ENCODE results near the gene SPA17.
A peak's percentile ranks its signal among the peaks of the same experiment; 100 is the strongest.

Gene SPA17

DNA sequence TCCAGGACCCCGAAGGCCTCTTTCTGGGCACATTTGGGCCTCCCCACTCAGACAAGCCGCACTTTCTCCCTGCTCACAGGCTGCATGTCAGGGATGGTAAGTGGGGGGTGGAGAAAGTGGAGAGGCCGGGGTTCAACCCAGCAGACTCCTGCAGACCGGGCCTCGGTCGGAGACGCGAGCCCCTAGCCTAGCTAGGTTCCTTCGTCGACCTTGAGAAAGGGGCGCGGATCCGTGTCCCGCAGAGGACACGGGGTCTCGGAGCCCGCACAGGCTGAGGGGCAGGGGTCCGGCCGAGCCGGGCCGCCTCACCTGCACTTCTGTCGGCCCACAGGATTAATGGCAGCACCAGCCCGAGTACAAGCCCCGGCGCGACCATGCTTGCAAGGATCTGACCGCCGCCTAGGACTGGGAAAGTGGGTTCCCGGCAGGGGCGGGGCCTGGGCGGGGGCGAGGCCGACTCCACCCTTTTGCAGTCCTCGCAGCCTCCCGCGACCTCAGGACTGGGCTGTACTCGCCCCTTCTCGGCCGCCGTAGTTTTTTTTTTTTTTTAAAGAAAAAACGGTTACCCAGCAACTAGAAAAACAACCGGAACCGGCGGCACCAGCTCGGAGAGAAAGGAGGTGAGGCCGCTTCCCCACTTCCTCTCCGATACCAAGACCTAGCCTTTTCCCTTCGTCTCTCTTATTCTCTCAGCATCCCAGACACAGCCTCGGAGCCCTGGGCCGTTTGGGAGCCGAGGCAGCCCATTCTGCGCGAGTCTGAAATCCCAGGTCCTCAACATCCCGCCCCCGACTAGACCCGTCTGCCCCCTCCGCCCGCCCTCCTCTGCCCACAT is at the start of gene SPA17, which contains the start of gene SIAE:
Gene SPA17 (plus strand): TSS at position 572 of the 835 bp plus-strand sequence. CDS start 1,361 bp downstream, outside the sequence.
Gene SIAE (minus strand): TSS at position 407 of the 835 bp plus-strand sequence. CDS start 31 bp downstream, at position 376.
- Mint-ChIP-seq H3K4me3 (peak within 1 kb of the TSS; percentile 91), H3K27ac (peak within 1 kb of the TSS; percentile 96), H3K4me1 (peaks cover 26% of the 10 kb centered on the region), H3K27me3 (no peaks in the 10 kb centered on the region), H3K9me3 (no peaks in the 10 kb centered on the region), H3K36me3 (no peaks in the 10 kb centered on the region)

GRCh38 chr11:124625504-124626168 is 48.1 kb upstream of the SPA17 start:
- Mint-ChIP-seq H3K4me3 (no peak overlapping the region), H3K4me1 (peaks cover 36% of the 10 kb centered on the region), H3K27ac (peak overlapping the region; percentile 89), H3K27me3 (no peaks in the 10 kb centered on the region), H3K9me3 (no peaks in the 10 kb centered on the region), H3K36me3 (peaks cover 13% of the 10 kb centered on the region)

DNA sequence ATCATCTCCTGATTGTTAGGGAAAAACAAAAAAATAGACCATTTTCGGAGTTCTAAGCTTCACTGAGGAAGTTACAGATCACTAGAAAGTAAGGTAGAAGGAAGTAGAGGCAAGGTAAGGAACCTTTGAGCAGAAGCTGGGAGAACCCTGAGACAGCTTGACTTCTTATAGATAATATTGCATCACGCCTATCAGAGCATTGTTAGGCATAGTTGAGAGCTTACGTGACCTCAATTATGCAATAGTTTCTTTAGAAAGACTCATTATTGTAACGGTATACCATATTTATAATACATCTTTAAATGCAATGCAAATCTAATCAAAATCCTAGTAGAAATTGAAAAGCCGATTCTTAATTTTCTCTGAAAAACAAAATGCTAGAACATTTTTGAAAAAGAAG is 46.2 kb upstream of the SPA17 start:
- H3K4me1 Mint-ChIP-seq = peaks cover 31% of the 10 kb centered on the region
- H3K27me3 Mint-ChIP-seq = no peaks in the 10 kb centered on the region
- H3K36me3 Mint-ChIP-seq = peaks cover 13% of the 10 kb centered on the region
- no peak overlapping the region for H3K4me3 Mint-ChIP-seq
- no peak overlapping the region for H3K27ac Mint-ChIP-seq
- H3K9me3 Mint-ChIP-seq = no peaks in the 10 kb centered on the region

DNA sequence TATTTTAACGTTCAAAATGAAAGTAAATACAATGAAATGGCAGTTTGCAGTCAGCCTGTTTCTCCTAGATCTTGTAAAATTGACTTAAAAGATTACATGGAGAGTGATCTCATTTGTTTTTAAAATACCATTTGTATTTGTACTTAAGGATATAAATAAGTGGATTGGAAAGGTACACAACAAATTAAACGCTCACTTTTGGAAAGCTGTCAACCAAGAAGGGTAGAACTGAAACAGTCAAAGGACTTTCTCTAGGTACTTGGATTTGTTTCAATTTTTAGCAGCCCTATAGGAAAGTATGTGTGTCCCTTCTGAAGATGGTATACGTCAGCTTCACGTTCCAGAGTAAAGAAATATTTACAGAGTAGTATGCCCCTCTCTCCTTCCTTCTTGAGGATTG is 43.7 kb upstream of the SPA17 start:
- no peak overlapping the region for H3K4me3 Mint-ChIP-seq
- H3K36me3 Mint-ChIP-seq = peaks cover 12% of the 10 kb centered on the region
- no peaks in the 10 kb centered on the region for H3K9me3 Mint-ChIP-seq
- H3K27me3 Mint-ChIP-seq = no peaks in the 10 kb centered on the region
- no peak overlapping the region for H3K27ac Mint-ChIP-seq
- peaks cover 19% of the 10 kb centered on the region for H3K4me1 Mint-ChIP-seq

DNA sequence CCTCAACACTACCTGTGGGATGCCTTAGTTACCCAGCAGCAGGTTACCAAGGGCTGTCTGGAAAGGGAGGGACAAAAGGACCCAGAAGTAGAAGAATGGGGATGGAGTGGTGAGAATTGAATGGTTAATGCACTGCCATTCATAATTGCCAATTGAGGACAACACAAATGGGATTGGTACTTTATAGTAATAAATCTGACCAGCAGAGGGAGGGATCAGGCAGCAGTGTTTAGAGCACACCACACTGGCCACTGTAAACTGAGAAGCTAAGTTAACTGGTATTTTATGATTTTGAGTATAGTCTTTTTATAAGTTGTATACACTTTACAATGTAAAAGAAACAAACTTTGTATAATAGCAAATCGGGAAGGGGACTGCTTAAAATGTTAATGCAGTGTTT is 40.3 kb upstream of the SPA17 start:
- Mint-ChIP-seq H3K36me3 (peaks cover 11% of the 10 kb centered on the region), H3K27ac (no peak overlapping the region), H3K4me3 (no peak overlapping the region), H3K4me1 (no peaks in the 10 kb centered on the region), H3K9me3 (no peaks in the 10 kb centered on the region), H3K27me3 (no peaks in the 10 kb centered on the region)

- Mint-ChIP-seq H3K27me3 (no peaks in the 10 kb centered on the region), H3K9me3 (no peaks in the 10 kb centered on the region), H3K36me3 (peaks cover 9% of the 10 kb centered on the region), H3K4me3 (no peak overlapping the region), H3K27ac (peak overlapping the region; percentile 73), H3K4me1 (no peaks in the 10 kb centered on the region)
These were observed 37.8 kb upstream of the SPA17 start for GRCh38 chr11:124635932-124636331.

GRCh38 chr11:124638500-124638899 is 35.2 kb upstream of the SPA17 start:
- Mint-ChIP-seq H3K4me1 (no peaks in the 10 kb centered on the region), H3K27me3 (no peaks in the 10 kb centered on the region), H3K9me3 (no peaks in the 10 kb centered on the region), H3K27ac (peak overlapping the region; percentile 76), H3K36me3 (peaks cover 9% of the 10 kb centered on the region), H3K4me3 (no peak overlapping the region)

- Mint-ChIP-seq H3K27ac (no peak overlapping the region), H3K36me3 (peaks cover 9% of the 10 kb centered on the region), H3K9me3 (no peaks in the 10 kb centered on the region)
These were observed 34.5 kb upstream of the SPA17 start for GRCh38 chr11:124639186-124639585.

DNA sequence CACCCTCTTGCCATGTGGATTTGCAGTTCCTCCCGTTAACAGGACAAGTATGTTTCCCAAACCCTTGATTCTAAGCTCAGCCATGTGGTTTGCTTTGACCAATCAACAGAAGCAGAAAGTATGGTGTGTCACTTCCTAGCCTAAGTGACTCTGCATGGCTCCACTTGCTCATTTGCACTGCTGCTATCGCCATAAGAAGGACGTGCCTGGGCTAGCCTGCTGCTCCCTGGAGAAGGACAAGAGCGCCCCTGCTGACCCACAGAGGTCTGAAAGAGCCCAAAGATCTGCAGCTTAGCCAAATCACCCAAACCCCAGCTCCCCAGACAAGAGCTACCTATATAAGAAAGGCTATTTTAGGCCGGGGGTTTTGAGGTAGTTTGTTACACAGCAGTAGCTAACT is 33.0 kb upstream of the SPA17 start:
- H3K27ac Mint-ChIP-seq = no peak overlapping the region
- H3K9me3 Mint-ChIP-seq = no peaks in the 10 kb centered on the region
- H3K36me3 Mint-ChIP-seq = peaks cover 9% of the 10 kb centered on the region
- no peaks in the 10 kb centered on the region for H3K27me3 Mint-ChIP-seq
- H3K4me3 Mint-ChIP-seq = no peak overlapping the region
- no peaks in the 10 kb centered on the region for H3K4me1 Mint-ChIP-seq

More at GRCh38 chr11:124639186-124639585, 34.5 kb upstream of the SPA17 start:
- Mint-ChIP-seq H3K27me3 (no peaks in the 10 kb centered on the region), H3K4me3 (no peak overlapping the region), H3K4me1 (no peaks in the 10 kb centered on the region)

GRCh38 chr11:124642628-124643027 is 31.1 kb upstream of the SPA17 start:
- no peak overlapping the region for H3K4me3 Mint-ChIP-seq
- H3K4me1 Mint-ChIP-seq = no peaks in the 10 kb centered on the region
- no peaks in the 10 kb centered on the region for H3K9me3 Mint-ChIP-seq
- H3K27ac Mint-ChIP-seq = no peak overlapping the region
- H3K27me3 Mint-ChIP-seq = no peaks in the 10 kb centered on the region
- H3K36me3 Mint-ChIP-seq = peaks cover 4% of the 10 kb centered on the region

DNA sequence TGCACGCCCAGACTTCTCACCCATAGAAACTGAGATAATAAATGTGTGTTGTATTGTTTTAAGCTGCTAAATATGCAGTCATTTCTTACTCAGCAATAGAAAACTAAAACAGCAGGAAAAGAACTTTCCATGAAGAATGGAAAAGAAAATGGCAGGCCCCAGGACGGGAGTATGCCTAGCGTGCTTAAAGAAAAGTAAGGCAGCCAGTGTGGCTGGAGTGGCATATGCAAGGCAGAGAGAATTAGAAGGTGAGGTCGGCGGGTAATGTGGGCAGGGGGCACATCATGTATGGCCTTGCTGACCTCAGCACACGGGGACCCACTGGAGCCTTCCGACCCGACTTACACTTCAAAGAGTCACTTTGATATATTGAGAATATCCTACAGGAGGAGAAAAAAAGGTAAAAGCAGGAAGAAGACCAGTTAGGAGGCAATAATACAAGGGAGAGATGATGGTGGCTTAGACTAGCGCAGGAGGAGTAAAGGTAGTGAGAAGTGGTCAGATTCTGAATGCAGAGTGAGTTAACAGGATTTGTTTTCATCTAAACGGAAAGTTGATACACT is 30.6 kb upstream of the SPA17 start:
- no peaks in the 10 kb centered on the region for H3K27me3 Mint-ChIP-seq
- peaks cover 2% of the 10 kb centered on the region for H3K36me3 Mint-ChIP-seq
- no peaks in the 10 kb centered on the region for H3K9me3 Mint-ChIP-seq
- H3K27ac Mint-ChIP-seq = no peak overlapping the region
- H3K4me1 Mint-ChIP-seq = no peaks in the 10 kb centered on the region
- H3K4me3 Mint-ChIP-seq = no peak overlapping the region

DNA sequence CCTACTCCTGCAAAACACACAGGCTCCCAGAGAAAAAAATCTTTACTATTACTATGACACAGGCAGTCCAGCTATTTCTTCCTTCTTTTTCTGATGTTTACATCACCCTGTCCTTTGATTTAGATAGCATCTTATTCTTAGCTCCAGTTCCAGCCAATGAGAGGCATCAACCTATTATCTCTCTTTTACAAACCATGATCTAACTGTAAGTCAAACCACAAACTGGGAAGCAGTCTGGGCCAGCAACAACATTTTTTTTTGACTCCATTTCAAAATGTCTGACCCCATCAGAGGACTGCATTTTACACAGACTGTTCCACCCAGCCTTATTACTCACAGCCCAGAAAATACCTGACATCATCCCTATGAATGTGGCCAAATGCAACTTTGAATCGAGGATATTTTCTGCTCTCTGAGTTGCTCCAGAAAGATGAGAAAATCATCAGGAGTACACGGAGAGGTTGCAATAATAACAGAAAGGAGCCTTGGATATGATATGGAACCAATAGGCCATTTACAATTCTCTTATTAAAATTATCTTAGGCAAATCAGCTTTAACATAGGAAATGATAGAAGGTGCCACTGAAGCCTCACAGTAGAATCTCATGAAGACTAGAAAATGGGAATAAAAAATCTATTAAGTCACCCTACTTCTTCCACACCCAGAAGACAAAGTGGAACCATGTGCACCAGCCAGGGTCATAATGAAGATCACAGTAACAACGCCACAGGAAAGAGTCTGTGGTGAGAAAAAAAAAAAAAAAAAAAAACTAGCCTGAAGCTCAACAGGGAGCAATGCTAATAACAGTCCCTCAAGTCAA is 29.9 kb upstream of the SPA17 start:
- no peaks in the 10 kb centered on the region for H3K4me1 Mint-ChIP-seq
- H3K4me3 Mint-ChIP-seq = no peak overlapping the region
- no peaks in the 10 kb centered on the region for H3K36me3 Mint-ChIP-seq
- no peaks in the 10 kb centered on the region for H3K27me3 Mint-ChIP-seq
- no peaks in the 10 kb centered on the region for H3K9me3 Mint-ChIP-seq
- no peak overlapping the region for H3K27ac Mint-ChIP-seq

GRCh38 chr11:124644426-124645280 is 29.1 kb upstream of the SPA17 start:
- H3K4me1 Mint-ChIP-seq = no peaks in the 10 kb centered on the region
- no peak overlapping the region for H3K4me3 Mint-ChIP-seq
- H3K9me3 Mint-ChIP-seq = no peaks in the 10 kb centered on the region
- no peak overlapping the region for H3K27ac Mint-ChIP-seq
- H3K36me3 Mint-ChIP-seq = no peaks in the 10 kb centered on the region
- H3K27me3 Mint-ChIP-seq = no peaks in the 10 kb centered on the region

DNA sequence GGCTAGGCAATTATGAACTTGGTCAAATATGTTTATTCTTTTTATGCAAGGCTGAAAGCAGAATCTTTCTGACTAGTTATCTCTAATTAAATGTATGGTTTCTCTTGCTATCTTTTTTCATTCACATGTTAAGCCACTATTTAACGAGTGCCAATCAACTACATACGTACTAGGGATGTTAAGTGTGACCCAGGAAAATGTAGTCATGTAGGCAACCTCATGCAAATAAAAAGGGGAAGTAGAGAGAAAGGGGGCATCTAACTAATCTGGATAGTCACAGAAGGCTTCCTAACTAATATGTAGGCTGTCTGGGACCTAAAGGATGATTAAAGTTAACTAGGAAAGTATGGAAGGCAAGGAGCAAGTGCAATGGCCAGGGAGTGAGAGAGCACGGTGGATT is 27.6 kb upstream of the SPA17 start:
- H3K27ac Mint-ChIP-seq = no peak overlapping the region

More for the DNA sequence above, 27.6 kb upstream of the SPA17 start:
- no peaks in the 10 kb centered on the region for H3K4me1 Mint-ChIP-seq
- no peaks in the 10 kb centered on the region for H3K36me3 Mint-ChIP-seq
- no peak overlapping the region for H3K4me3 Mint-ChIP-seq
- no peaks in the 10 kb centered on the region for H3K27me3 Mint-ChIP-seq
- H3K9me3 Mint-ChIP-seq = no peaks in the 10 kb centered on the region

All from activated naive CD4-positive, alpha-beta T cell treated with anti-CD3 and anti-CD28 coated beads, Interleukin-2, amount 50 U/mL, for 24 hours (primary cell).